Melanocyte of skin (primary cell): ENCODE measurements around the gene ROBO4. TPM values are rescaled to one million over a fixed set of nuclear protein-coding genes. Genes with fewer than 3 reads are reported as not detected.

Experiments used
- total RNA-seq, 2 donors: library from RNA; depleted of rRNA; stranded (reverse); fragments of >200 nt; gene quantifications; 2 replicates each; pipeline ENCODE4 v1.2.3, GENCODE V29; 2012

The ROBO4 gene
- under 1 TPM in 1 of 2 donors, not detected in 1; 0.34 TPM for total RNA-seq

GRCh38 chr11:124897674-124898262 is at the start of gene ROBO4:
Gene ROBO4, minus strand, starts transcription at chr11:124897865. Its CDS starts 70 bp downstream, at chr11:124897795.

GRCh38 chr11:124935548-124936514 is 38.2 kb upstream of the ROBO4 start, which contains the start of gene HEPACAM:
Gene HEPACAM, minus strand, starts transcription at chr11:124936047. Its CDS starts 41 bp downstream, at chr11:124936006.

DNA sequence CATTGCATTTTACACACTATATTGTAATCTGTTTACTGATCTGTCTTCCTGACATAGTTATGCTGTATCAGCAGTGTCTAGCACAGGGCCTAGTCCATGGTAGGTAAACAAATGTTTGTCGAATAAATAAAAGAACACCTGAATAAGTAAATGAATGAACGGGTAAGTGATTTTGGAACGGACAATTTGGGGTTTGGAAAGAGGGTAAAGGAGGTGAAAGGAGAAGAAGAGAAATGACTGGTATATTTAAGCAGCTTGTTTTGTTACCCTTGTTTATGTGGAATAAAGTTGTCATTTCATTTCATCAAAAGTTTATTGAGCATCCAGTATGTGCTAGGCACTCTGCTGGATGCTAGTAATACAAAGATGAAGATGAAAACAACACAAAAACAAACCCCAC is 21.3 kb upstream of the ROBO4 start, which contains the start of gene HEPN1:
HEPN1 (plus strand) TSS at position 301 of the 400 bp plus-strand sequence.

DNA sequence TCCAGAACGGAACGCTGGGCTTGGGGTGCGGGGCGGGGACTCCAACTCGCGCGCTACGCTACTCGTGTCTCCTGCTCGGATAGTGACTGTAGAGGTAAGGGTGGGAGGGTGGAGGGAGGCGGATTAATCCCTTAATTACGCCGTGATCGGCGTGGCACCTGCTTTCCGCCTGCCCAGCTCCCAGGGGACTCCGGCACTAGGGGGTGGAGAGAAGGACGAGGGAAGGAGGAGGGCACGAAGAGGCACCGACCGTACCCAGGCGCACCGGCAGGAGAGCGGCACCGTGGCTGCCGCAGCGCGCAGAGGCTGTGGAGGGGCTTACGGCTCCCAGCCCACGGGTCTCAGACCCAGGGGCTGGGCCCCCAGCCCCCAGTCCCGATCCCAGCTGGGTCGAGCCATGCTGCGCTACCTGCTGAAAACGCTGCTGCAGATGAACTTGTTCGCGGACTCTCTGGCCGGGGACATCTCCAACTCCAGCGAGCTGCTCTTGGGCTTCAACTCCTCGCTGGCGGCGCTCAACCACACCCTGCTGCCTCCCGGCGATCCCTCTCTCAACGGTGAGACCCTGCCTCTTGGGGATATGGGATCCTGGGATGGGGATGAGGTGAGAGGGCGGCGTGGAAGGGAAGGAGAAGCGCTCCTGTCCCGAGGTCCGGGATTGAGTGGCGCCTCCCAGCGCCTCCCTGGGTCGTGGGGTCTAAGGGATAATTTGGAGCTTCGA is 32.3 kb downstream of the ROBO4 start, which contains the start of gene ROBO3:
ROBO3 (plus strand) TSS at position 252 of the 721 bp plus-strand sequence; CDS start at position 398, 146 bp downstream.

Other genes starting within 250 kb of the ROBO4 start
- gene SIAE, start 224.1 kb downstream of the ROBO4 start, total RNA-seq, result 1 to 10 TPM; 6.7 to 8.9 TPM
- gene SPA17, start 224.0 kb downstream of the ROBO4 start, total RNA-seq, result 1 to 10 TPM; 6.0 to 6.9 TPM
- 1 to 10 TPM in 1 of 2 donors, under 1 TPM in 1; 0.33 to 1.4 TPM for gene NRGN, start 157.9 kb downstream of the ROBO4 start, total RNA-seq
- not detected for gene VSIG2, start 145.6 kb downstream of the ROBO4 start, total RNA-seq
- gene ESAM, start 135.6 kb downstream of the ROBO4 start, total RNA-seq, result under 1 TPM in 1 of 2 donors, not detected in 1; under 0.01 TPM
- gene MSANTD2, start 97.5 kb downstream of the ROBO4 start, total RNA-seq, result 1 to 10 TPM; 5.2 to 8.3 TPM
- gene ROBO3, start 32.4 kb downstream of the ROBO4 start, total RNA-seq, result 1 to 10 TPM; 3.7 to 6.9 TPM
- not detected for gene HEPN1, start 21.4 kb upstream of the ROBO4 start, total RNA-seq
- gene HEPACAM, start 38.2 kb upstream of the ROBO4 start, total RNA-seq, result not detected
- gene CCDC15, start 56.3 kb upstream of the ROBO4 start, total RNA-seq, result 1 to 10 TPM; 2.8 to 3.3 TPM
- gene SLC37A2, start 165.4 kb upstream of the ROBO4 start, total RNA-seq, result 1 to 10 TPM; 1.4 to 3.3 TPM
- 10 to 100 TPM; 24.1 to 51.0 TPM for gene TMEM218, start 213.8 kb upstream of the ROBO4 start, total RNA-seq